SIG-M5 (cell line): ENCODE results near the gene MOK.

Source experiments
- DNase-seq: peaks from one replicate; lab custom pipeline; 2025; lab: John Stamatoyannopoulos, UW

MOK gene

DNA sequence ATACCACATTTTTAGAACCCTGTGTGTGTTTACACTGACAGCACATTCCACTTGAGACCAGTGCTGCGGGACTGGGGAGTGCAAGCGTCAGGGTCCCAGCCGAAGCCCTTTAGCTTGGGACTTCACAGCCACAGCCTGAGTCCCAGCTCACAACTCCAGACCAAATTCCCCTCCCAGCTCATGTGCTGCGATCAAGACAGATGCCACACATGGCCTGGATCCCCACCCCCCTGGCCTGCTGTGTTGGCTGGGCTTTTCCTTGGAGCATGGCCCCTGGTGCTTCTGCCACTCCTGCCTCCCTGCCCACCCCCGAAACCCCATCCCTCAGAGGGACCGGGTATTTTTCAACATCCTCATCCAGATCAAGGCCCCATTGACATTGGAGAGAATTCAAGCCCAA lies 101.6 kb downstream of the MOK start:
- DNase-seq, result no peak

DNA sequence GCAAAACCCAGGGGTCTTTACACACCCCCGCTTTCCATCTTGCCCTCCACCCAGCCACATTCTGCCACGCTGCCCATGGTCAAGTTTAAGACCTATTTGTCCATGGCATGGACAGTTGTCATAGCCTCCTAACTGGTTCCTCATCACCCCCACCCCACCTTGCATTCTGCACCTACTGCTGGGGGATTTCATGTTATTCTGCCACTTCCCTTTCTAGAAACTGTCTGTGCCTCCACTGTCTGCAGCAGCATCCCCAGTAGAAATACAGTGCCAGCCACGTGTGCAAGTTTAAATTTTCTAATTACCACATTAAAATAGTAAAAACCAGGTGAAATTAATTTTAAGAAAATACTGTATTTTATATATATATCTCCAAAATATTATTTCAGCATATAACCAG lies 102.0 kb downstream of the MOK start:
- DNase-seq, result no peak

DNA sequence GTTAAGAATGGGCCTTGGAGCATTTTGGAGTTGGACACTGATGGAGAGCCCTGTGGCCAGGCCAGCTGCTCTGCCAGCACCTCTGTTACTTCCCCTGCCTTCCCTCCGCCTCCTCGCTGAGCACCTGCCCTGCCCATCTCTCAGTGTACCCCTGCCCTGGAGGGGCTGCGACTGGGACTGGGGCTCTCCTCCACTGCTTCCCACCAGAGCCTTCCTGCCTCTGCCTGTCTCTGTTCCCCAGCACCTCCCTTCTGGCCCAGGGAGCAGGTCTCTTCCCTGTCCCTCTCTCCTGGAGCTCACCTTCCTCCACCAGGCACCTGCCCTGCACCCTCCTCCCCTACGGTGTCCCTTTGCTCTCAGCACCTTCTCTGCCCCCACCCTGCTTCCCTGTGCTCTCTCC lies 103.2 kb downstream of the MOK start:
- DNase-seq, result no peak

- no peak for DNase-seq
Measured at GRCh38 chr14:102201353-102201738, 103.6 kb downstream of the MOK start.

DNA sequence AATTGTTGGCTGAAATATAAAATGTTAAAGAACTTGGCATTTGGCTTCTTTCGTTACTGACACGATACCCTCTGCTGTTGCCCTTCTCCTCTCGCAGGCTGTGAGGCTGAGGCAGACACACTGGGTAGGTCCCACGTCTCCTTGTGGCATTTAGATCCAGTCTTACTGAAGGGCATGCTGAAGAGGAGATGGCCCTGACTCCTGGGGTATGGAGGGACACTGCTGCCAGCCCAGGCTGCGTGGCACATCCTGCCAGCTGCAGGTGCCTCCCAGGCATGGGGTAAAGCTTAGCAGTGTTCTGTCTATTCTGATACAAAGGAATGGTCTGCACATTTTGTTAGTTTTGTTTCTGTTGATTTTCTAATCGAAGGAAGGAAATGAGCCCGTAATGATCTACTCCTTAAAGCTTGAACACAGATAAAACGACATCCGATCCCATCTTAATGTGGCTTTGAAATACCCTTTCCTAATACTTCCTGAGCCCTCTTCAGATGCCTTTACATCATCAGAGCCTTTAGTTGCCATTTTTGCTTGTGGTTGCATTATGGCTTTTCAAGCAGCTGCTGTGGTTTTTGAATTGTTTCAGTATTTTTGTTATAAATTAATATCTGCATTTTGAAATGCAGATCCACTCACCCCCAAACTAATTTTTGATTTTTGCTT lies 104.1 kb downstream of the MOK start:
- no peak for DNase-seq

DNA sequence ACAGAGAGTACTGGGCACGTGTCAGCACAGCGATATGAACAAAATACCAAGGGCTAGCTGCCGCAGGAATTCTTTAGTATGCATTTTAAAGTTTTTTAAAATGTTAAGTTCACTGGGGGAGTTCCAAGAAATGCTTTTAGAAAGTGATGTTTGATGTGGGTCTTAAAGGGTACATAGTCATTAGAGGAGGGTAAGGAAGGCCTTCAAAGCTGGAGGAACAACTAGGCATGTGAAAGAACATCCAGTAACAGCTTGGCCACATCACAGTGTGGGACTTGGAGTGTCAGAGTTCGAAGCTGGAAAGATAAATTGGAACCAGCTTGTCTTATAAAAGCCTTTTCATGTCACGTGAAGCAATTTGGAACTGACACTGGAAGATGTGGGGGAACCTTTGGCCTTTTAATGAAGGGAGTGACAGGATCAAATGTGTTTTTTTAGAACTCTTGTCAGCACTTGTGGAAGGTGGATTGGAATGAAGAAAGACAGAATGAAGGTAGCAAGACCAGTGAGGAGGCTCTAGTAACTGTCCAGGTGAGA lies 107.6 kb downstream of the MOK start:
- DNase-seq, result no peak

DNA sequence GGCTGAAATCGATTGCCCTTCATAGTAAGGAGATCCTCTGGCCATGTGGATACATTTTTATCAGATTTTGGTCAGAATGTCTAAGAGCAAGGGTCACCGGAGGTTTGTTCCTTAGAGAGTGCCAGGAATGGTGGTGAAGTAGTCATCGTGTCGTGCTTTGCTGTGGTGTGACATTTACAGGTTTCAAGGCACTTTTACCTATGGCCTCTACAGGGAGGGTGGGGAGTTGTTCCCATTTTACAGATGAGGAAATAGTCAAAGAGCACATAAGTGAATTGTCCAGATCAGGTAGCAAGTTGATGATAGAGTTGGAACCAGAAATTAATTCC lies 108.1 kb downstream of the MOK start:
- DNase-seq, result no peak

- DNase-seq, result no peak
Measured at GRCh38 chr14:102196039-102196901, 108.7 kb downstream of the MOK start.

DNA sequence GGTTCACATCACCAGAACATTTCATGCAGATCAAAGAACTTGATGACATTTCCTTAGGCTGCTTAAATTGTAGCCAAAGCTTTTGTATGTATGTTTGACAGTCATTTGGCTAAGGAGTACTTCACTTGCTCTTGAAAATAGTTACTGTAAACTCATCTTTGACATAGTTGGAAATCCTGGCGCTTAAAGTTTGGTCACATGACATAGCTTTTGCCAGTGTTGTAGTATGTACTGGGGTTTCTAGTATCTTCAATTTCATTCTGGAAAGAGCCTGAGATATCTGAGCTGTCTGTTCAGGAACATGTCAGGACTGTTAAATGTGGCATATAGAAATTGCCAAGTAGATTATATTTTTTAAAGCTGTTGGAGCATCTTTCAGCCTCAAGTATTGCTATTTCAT lies 109.5 kb downstream of the MOK start:
- DNase-seq, result no peak

- no peak for DNase-seq
Measured at GRCh38 chr14:102194856-102195255, 110.1 kb downstream of the MOK start.

GRCh38 chr14:102192840-102193502 lies 112.0 kb downstream of the MOK start:
- DNase-seq, result no peak

DNA sequence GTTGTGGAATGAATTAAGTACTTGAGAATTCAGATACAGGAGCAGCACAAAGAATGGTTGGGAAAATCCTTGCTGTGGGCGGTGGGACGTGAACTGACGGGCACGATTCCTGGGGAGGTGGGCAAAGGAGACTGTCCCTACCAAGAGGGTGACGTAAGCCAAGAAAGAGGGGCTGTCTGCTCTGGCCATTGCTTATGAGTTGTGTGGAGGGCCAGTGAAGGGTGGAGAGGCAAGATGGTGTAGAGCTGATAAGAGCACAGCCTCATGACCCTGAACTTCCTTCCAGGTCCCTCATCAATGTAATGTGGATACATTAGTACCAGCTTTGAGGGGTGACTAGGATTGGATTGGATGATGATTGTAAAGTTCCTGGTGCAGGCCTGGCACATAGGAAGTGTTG lies 115.1 kb downstream of the MOK start:
- DNase-seq, result no peak

GRCh38 chr14:102188187-102188586 lies 116.8 kb downstream of the MOK start:
- DNase-seq, result no peak

- no peak for DNase-seq
Measured at GRCh38 chr14:102187568-102188001, 117.4 kb downstream of the MOK start.

DNA sequence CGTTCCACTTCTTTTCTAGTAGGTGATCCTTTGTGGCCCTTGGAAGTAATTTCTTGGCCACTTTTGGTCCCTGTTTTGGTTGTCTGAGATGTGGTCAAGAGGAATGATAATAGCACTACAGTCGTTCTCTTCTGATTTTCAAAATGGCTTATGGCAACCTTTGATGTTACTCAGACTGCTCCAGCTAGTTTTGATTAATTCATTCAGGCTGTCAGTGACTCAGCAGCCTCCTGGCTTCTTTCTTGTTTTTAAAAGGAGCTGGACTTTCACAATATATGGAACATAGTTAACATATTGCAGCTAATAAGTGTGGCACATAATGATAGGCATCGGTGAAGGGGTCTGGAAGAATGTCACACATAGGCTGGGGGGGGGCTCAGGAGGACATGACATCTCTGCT lies 117.9 kb downstream of the MOK start:
- no peak for DNase-seq

- DNase-seq, result no peak
Measured at GRCh38 chr14:102185360-102185759, 119.6 kb downstream of the MOK start.

DNA sequence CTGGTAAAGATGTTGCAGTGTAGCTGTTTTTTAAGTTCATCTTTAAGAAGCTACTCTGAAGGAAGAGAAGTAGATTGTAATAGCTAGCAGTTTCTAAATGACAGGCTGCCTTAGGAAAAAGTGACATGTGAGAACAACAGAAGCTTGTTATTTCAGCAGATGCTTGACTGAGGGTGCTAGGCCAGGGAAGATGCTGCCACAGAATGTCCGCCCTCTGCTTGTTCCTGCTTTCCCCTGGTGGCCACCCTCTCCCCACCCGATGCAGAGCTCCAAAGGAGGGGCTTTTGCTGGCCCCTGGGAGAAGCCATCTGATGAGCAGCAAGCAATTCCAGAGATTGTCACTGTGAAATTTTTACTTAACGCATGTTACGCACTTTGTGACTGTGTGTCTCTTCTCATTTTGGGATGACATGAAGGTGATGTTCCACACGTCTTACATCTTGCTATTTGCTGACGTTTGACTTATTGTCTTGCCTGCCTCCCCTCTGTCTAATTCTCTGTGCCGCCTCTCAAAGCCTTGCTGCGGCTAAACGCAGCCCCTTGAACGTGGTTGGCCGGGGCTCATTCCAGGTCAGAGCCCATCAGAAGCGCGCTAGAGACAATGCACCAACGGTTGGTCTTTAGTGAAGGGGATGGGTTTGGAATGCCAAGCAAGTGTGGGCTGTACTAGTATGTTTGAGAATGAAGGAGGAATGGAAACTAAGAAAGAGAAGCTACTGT lies 120.5 kb downstream of the MOK start:
- no peak for DNase-seq

GRCh38 chr14:102183886-102184285 lies 121.1 kb downstream of the MOK start:
- DNase-seq, result no peak

- DNase-seq, result no peak
Measured at GRCh38 chr14:102182936-102183619, 121.9 kb downstream of the MOK start.

DNA sequence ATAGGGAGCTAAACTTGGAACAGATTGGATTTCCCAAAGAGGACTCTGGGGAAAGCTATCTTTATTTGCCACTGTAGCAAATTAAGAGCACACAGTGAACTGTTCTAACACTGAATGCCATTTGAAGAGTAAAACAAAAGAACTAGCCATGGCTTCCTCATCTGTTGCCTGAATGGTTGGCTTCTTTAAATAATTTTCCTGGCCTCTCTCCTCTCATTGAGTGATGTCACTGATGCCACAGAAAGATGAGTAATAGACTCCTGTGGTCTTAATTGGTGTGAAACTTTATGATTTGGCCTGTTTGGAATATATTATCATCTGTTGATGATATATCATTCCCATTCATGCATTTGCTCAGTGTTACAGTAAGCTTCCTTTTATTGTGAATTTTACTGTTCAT lies 122.8 kb downstream of the MOK start:
- DNase-seq, result no peak

- no peak for DNase-seq
Measured at GRCh38 chr14:102181187-102181586, 123.8 kb downstream of the MOK start.
